HTR-8/SVneo (cell line): Measurements from ENCODE around the gene APOM.
A peak's percentile ranks its signal among the peaks of the same experiment; 100 is the strongest.

ENCODE experiments used
- DNase-seq: peaks from one replicate; pipeline ENCODE4 v3.0.0; 2011; ENCODE audit warnings: low spot score, mixed read lengths; ENCODE audit not compliant: insufficient read length
- FAIRE-seq: peaks from 2 replicates; lab custom pipeline; 2011; peaks lifted over from hg19 to GRCh38; lab: Jason Lieb, UNC

APOM gene

GRCh38 chr6:31655349-31656237, at the start of gene APOM:
Gene APOM, plus strand, starts transcription at chr6:31655894. Its CDS starts 73 bp downstream, at chr6:31655967.
- DNase-seq (no peak), FAIRE-seq (no peak)

DNA sequence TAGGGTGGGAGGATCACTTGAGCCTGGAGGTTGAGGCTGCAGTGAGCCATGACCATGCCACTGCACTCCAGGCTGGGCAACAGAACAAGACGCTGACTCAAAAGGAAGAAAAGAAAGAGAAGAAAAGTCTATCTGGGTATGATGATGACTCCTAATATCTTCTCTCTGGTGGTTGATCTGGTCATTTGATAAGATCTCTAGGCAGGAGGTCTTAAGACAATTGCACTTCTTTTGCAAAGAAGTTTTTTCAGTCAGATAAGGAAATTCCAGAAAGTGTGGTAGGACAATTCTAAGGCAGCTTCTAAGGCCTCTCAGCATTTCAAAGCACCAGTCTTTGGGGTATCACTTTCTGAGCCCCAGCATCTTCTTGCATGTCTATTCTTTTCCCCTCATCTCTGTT, 48.4 kb upstream of the APOM start:
- DNase-seq (no peak), FAIRE-seq (no peak)

DNA sequence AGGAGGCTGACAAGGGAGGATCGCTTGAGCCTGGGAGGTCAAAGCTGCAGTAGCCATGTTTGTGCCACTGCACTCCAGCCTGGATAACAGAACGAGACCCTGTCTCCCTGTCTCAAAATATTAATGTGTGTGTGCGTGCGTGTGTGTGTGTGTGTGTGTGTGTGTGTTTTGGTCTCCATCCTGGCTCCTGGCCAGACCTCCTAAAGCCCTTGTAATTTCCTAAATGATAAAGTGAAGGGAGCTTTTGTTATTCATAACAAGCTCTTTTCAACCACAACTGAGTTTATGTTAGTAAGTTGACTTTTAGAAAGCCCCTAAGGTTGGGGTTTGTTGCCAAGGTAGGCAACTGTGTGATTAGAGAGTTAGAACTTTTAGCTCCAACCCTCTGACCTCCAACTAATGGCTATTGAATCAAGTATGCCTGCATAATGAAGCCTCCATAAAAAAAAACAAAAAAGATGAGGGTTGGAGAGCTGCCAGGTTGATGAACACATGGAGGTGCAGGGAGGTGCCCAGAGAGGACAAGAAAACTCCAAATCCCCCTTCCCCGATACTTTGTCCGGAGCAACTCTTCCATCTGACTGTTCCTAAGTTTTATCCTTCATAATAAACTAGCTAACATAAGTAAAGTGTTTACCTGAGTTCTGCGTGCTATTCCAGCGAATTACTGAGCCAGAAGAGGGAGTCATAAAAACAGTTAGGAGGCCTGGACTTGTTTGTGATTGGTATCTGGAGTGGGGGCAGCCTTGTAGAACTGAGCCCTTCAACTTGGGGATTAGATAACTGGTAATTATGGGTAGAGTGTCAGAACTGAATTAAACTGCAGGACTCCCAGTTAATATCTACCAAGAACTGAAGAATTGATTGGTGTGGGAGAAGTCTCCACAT, 45.9 kb upstream of the APOM start:
- no peak for FAIRE-seq
- DNase-seq, result no peak

GRCh38 chr6:31610968-31611367, 44.7 kb upstream of the APOM start:
- FAIRE-seq (no peak), DNase-seq (no peak)

DNA sequence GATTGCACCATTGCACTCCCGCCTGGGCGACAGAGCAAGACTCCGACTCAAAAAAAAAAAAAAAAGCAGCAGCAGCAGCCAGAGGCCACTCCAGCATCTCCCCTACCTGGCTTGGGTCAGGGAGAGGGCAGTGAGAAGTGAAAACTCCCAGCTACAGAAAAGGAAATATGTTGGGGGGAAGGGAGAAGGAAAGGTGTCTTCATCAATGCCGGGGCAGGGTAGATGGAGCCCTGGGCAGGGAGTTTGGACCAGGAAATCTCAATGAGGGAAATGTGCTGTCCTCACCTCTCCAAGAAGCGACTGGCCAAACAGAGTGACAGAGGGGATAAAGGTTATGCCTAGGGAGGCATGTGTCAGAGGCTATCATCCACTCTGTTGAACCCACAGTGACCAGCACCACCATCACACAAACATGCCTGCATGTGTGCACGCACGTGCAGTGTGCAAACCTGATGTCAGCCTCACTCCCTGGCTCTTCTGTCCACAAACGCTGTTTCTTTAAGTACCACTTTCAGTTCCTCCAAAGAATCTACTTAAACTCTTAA, 41.5 kb upstream of the APOM start:
- no peak for FAIRE-seq
- DNase-seq, result no peak

- FAIRE-seq (no peak), DNase-seq (no peak)
Observed at GRCh38 chr6:31614684-31615578, 40.8 kb upstream of the APOM start, which contains the start of gene AIF1. Gene AIF1, plus strand, starts transcription at chr6:31615234. Its CDS starts 96 bp downstream, at chr6:31615330.

- DNase-seq (no peak), FAIRE-seq (no peak)
Observed at GRCh38 chr6:31615748-31616147, 39.9 kb upstream of the APOM start.

GRCh38 chr6:31617010-31617409, 38.7 kb upstream of the APOM start:
- FAIRE-seq (no peak), DNase-seq (no peak)

DNA sequence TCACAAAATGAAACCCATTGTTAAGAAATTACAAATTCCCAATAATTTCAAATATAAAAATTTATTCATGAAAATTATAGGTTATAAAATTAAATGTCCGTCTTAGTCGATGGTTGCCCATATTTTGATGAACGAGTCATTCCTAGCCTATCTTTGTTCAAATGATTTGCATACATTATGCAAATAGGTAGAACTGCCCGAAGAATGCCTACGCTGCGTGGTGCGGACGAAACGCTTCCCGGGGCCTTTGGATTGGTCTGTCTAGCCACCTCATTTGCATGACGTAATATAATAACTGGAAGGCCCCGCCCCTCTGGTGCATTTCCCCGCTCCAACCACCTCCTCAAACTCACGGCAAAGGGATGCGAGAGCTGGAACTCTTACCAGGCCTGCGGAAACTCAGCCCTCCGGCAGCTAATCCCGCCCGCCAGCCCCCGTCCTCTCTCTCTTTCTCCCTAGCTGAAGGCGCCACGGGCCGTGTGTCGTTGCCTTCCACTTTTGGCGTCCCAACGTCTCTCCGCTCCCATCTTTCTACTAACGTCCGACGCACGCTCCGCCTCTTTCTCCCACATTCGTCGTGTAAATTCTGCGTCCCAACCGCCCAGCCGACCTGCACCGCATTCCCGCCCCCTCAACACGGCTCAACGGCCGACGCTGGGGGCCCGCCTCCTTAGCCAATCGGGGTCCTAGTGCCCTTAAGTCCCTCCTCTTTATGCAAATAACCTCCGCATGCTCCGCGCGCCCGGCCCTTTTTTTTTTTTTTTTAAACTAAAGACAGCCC, 35.7 kb upstream of the APOM start:
- DNase-seq (peak; percentile 98), FAIRE-seq (peak; percentile 96)

DNA sequence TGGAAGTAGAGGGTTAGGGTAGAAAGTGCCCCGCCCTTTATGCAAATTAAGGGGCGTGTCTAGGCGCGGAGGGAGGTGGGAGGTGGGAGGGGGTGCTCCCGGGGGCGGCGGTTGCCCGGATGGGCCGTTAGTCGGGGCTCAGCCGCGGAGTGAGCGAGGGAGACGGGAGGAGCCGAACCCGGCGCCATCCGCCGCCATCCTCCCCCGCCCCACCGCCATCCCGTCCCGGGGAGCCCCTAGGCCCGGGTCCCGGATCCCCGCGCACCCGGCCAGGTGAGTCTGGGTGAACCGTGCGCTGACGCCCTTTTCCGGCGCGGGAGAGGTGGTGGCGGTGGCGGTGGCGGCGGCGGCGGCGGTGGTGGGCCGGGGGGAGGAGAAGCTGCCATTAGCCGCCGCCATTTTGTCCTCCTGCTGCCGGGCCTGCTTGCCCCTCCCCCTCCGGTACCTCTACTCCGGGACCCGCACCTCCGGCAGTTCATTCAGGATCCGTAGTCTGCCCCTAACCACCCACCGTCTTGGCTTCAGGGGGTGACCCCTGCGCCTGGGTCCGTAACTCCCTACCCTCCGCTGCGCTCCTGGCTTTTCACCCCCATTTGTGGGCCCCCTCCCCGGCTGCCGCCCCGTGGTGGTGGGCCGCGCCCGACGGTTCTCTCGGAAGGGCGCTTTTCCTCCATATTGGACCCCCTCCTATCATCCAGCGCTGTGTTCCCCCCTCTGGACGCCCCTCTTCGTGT, 34.9 kb upstream of the APOM start, which contains the start of gene PRRC2A:
Gene PRRC2A, plus strand, starts transcription at position 130 of the 734 bp plus-strand sequence. CDS start 2,075 bp downstream, outside the sequence.
- DNase-seq (peak; percentile 73), FAIRE-seq (no peak)

- DNase-seq (no peak), FAIRE-seq (no peak)
Observed at GRCh38 chr6:31621320-31621939, 34.3 kb upstream of the APOM start.

GRCh38 chr6:31621991-31622390, 33.7 kb upstream of the APOM start:
- FAIRE-seq, result no peak
- DNase-seq, result no peak

DNA sequence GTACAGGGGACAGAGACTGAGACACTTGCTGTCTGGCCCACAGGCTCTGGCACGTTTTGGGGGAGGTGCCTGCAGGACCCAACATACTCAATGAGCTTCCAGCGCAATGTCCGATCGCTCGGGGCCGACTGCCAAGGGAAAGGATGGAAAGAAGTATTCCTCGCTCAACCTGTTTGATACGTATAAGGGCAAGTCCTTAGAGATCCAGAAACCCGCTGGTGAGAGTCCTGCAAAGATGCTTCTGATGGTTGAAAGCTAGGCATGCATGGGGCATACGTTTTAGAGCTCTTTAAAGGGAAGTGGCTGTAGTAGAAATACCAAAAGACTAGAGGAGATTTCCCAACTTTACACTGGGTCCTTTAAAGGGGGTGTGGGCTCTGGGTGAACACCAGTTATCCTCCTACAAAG, 33.0 kb upstream of the APOM start:
- DNase-seq, result no peak
- no peak for FAIRE-seq

- DNase-seq (no peak), FAIRE-seq (no peak)
Observed at GRCh38 chr6:31624070-31624469, 31.6 kb upstream of the APOM start.

GRCh38 chr6:31626952-31627351, 28.7 kb upstream of the APOM start:
- FAIRE-seq, result no peak
- no peak for DNase-seq

DNA sequence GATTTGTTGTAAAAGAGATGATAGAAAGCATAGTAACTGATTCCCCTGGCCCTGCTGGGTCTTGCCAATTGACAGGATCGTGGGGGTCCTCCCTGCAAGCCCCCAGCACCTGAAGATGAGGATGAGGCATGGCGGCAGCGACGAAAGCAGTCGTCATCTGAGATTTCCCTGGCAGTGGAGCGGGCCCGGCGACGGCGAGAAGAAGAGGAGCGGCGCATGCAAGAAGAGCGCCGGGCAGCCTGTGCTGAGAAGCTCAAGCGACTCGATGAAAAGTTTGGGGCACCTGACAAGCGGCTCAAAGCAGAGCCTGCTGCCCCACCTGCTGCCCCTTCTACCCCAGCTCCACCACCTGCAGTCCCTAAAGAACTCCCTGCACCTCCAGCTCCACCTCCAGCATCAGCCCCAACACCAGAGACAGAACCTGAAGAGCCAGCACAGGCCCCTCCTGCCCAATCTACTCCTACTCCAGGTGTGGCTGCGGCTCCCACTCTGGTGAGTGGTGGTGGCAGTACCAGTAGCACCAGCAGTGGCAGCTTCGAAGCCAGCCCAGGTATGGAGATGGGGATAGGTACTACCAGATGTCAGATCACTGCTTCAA, 27.9 kb upstream of the APOM start:
- FAIRE-seq (no peak), DNase-seq (no peak)

DNA sequence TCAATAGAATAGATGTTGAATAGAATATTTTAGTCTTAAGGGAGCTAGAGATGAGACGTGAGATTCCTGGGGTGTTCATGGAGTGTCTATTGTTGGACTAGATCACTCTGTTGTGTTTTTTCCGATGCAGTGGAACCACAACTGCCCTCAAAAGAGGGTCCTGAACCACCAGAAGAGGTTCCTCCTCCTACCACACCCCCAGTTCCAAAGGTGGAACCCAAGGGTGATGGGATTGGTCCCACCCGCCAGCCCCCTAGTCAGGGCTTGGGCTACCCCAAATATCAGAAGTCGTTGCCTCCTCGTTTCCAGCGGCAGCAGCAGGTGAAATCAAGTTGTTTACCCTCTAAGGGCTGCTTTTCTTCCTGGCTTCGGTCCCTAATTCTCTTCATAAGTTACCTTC, 26.7 kb upstream of the APOM start:
- FAIRE-seq, result no peak

More for the DNA sequence above, 26.7 kb upstream of the APOM start:
- DNase-seq, result no peak
